Measurements from ENCODE around the gene WIPI1. TPM values are rescaled to one million over a fixed set of nuclear protein-coding genes. Genes with fewer than 3 reads are reported as not detected.

WIPI1 gene
- total RNA-seq, 1 donor, result 190 TPM

- Histone ChIP-seq H2AFZ (ENCODE audit: low read length) (no peak overlapping the region), H3K27me3 (ENCODE audit: insufficient read depth, low read length) (peaks cover 5% of the 10 kb centered on the region), H3K27ac (ENCODE audit: low read depth, low read length) (no peak overlapping the region), H3K4me2 (ENCODE audit: insufficient read depth, low read length) (no peak overlapping the region), H3K4me3 (ENCODE audit: insufficient read depth, low read length) (no peak overlapping the region), H3K36me3 (ENCODE audit: insufficient read depth, low read length) (peaks cover 37% of the 10 kb centered on the region), H3K4me1 (ENCODE audit: insufficient read depth, low read length) (peaks cover 31% of the 10 kb centered on the region), H3K9me3 (ENCODE audit: low read depth, low read length) (no peaks in the 10 kb centered on the region), H3K79me2 (ENCODE audit: insufficient read depth, low read length) (peaks cover 56% of the 10 kb centered on the region), H4K20me1 (ENCODE audit: insufficient read depth, low read length) (peaks cover 23% of the 10 kb centered on the region)
- no peak for DNase-seq (ENCODE audit: insufficient read length, low spot score, missing footprints)
- TF ChIP-seq, protein P1, sequence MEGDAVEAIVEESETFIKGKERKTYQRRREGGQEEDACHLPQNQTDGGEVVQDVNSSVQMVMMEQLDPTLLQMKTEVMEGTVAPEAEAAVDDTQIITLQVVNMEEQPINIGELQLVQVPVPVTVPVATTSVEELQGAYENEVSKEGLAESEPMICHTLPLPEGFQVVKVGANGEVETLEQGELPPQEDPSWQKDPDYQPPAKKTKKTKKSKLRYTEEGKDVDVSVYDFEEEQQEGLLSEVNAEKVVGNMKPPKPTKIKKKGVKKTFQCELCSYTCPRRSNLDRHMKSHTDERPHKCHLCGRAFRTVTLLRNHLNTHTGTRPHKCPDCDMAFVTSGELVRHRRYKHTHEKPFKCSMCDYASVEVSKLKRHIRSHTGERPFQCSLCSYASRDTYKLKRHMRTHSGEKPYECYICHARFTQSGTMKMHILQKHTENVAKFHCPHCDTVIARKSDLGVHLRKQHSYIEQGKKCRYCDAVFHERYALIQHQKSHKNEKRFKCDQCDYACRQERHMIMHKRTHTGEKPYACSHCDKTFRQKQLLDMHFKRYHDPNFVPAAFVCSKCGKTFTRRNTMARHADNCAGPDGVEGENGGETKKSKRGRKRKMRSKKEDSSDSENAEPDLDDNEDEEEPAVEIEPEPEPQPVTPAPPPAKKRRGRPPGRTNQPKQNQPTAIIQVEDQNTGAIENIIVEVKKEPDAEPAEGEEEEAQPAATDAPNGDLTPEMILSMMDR (IDR thresholded peaks at IDR 0.05; ENCODE audit: extremely low read depth, low read depth, low read length), result no peak
These were observed 3.2 kb downstream of the WIPI1 start for GRCh38 chr17:68453991-68454665.

DNA sequence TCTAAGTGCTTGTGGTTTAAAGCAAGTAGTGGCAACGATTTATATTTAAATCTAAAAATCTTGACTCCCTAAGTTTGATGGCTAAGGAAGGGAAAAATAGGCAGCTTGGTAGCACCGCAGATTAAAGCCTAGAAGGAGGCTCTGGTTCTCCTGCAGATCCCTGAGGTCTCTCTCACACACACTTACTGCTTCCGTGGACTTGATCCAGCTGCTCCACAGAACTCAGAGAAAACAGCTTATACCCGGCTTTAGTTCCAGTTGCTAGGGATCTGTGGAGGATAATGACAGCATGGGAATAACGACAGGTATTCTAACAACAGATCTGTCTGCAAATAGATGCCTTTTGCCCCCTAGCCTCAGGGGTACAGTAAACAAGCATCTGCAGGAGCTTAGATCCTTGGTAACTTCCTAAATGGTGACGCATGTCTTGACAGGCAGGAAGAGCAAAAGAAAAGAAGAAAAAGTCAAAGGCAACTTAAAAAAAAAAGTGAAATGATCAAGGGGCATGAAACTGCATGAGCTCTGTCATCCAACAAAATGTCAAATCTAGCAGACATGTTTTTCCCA lies 4.5 kb downstream of the WIPI1 start:
- no peak overlapping the region for H2AFZ ChIP-seq (ENCODE audit: low read length)
- DNase-seq (ENCODE audit: insufficient read length, low spot score, missing footprints), result no peak
- TF ChIP-seq, protein P1 (IDR thresholded peaks at IDR 0.05; ENCODE audit: extremely low read depth, low read depth, low read length), result no peak

DNA sequence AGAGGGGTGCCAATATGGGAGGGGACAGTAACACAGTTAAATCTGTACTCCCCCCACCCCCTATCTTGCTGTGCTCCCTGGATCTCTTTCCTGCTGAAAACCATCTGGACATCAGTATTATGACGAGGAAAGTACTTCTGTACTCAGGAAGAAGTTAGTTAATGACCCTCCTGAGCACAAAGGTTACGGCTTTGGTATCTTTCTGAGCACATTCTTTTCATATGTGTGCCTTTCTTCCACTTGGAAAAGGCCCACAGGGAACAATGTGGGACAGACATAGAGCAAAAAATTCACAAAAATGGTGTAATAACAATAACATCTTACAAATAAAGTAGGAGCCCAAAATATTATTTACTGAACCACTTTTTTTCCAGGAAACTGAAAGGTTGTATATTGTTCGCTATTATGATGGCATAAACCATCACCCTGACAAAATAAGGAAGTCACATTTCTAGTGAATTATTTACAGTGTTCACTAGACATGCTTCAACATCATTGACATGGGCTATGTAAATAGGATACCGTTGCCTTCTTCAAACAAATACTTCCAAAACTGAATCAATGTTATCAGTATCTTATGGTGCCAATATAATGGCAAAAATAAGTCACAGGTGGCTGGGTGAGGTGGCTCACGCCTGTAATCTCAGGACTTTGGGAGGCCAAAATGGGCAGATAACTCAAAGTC lies 5.5 kb downstream of the WIPI1 start:
- TF ChIP-seq, protein P1 (IDR thresholded peaks at IDR 0.05; ENCODE audit: extremely low read depth, low read depth, low read length), result no peak
- Histone ChIP-seq H4K20me1 (ENCODE audit: insufficient read depth, low read length) (peaks cover 23% of the 10 kb centered on the region), H3K79me2 (ENCODE audit: insufficient read depth, low read length) (peaks cover 59% of the 10 kb centered on the region)

More for the DNA sequence above, 4.5 kb downstream of the WIPI1 start:
- H3K27me3 ChIP-seq (ENCODE audit: insufficient read depth, low read length), result no peaks in the 10 kb centered on the region
- no peak overlapping the region for H3K4me3 ChIP-seq (ENCODE audit: insufficient read depth, low read length)
- no peak overlapping the region for H3K4me2 ChIP-seq (ENCODE audit: insufficient read depth, low read length)
- H3K79me2 ChIP-seq (ENCODE audit: insufficient read depth, low read length), result peaks cover 59% of the 10 kb centered on the region
- H3K36me3 ChIP-seq (ENCODE audit: insufficient read depth, low read length), result peaks cover 51% of the 10 kb centered on the region
- H3K4me1 ChIP-seq (ENCODE audit: insufficient read depth, low read length), result peaks cover 25% of the 10 kb centered on the region
- no peaks in the 10 kb centered on the region for H3K9me3 ChIP-seq (ENCODE audit: low read depth, low read length)
- H4K20me1 ChIP-seq (ENCODE audit: insufficient read depth, low read length), result peaks cover 23% of the 10 kb centered on the region
- no peak overlapping the region for H3K27ac ChIP-seq (ENCODE audit: low read depth, low read length)

DNA sequence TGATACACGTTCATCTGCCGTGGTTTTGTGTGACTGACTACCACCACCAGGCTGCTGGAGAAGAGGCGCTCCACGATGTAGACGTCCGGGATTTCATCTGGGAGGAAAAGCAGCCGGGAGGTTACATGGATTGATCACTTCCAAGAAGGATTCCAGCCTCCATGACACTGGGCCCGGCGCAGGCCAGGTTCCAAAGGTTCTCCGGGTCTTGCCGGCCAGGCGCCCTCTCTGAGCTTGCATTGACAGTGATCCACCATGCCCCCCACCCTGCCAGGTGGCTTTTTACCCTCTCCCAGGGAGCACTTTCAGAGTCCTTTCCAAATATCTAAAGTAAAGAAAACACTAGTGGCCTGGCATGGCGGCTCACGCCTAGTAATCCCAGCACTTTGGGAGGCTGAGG lies 6.5 kb downstream of the WIPI1 start:
- Histone ChIP-seq H4K20me1 (ENCODE audit: insufficient read depth, low read length) (peaks cover 23% of the 10 kb centered on the region), H3K9me3 (ENCODE audit: low read depth, low read length) (no peaks in the 10 kb centered on the region), H3K27me3 (ENCODE audit: insufficient read depth, low read length) (no peaks in the 10 kb centered on the region), H3K4me1 (ENCODE audit: insufficient read depth, low read length) (peaks cover 17% of the 10 kb centered on the region), H3K4me2 (ENCODE audit: insufficient read depth, low read length) (no peak overlapping the region), H3K4me3 (ENCODE audit: insufficient read depth, low read length) (no peak overlapping the region), H2AFZ (ENCODE audit: low read length) (no peak overlapping the region), H3K27ac (ENCODE audit: low read depth, low read length) (no peak overlapping the region), H3K36me3 (ENCODE audit: insufficient read depth, low read length) (peaks cover 69% of the 10 kb centered on the region), H3K79me2 (ENCODE audit: insufficient read depth, low read length) (peaks cover 59% of the 10 kb centered on the region)
- TF ChIP-seq, protein P1 (IDR thresholded peaks at IDR 0.05; ENCODE audit: extremely low read depth, low read depth, low read length), result no peak
- DNase-seq (ENCODE audit: insufficient read length, low spot score, missing footprints), result no peak

More for the DNA sequence above, 5.5 kb downstream of the WIPI1 start:
- Histone ChIP-seq H3K4me1 (ENCODE audit: insufficient read depth, low read length) (peaks cover 25% of the 10 kb centered on the region), H3K4me2 (ENCODE audit: insufficient read depth, low read length) (no peak overlapping the region), H3K4me3 (ENCODE audit: insufficient read depth, low read length) (no peak overlapping the region), H2AFZ (ENCODE audit: low read length) (no peak overlapping the region), H3K27ac (ENCODE audit: low read depth, low read length) (no peak overlapping the region), H3K9me3 (ENCODE audit: low read depth, low read length) (no peaks in the 10 kb centered on the region), H3K36me3 (ENCODE audit: insufficient read depth, low read length) (peaks cover 58% of the 10 kb centered on the region), H3K27me3 (ENCODE audit: insufficient read depth, low read length) (no peaks in the 10 kb centered on the region)
- DNase-seq (ENCODE audit: insufficient read length, low spot score, missing footprints), result no peak
